ENCODE data around the gene CASP4. TPM values are rescaled to one million over a fixed set of nuclear protein-coding genes. Genes with fewer than 3 reads are reported as not detected.

CASP4 gene
- total RNA-seq, 1 experiment from 2014 or later, result 21.1 TPM

DNA sequence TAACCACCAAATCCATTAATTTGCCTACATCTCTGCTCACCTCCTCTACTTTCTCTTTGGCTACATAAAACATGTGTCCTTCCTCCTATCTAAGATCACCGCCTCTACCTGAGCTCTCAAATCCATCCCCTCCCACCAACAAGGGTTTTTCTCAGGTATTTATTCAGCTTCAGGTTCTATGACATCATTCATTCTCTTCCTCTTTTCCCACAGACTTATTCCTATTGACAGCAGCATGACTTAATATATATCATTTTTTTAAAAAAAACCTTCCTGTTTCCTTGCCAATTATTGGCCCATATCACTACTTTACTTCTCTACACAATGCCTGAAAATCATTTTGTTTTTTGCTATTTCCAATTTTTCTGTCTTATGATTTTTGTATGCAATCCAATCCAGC, 74.5 kb downstream of the CASP4 start:
- BruUV-seq (replicated peaks), result no TSS peak
- CTCF ChIA-PET, result no interaction called here

More for the DNA sequence above, 74.5 kb downstream of the CASP4 start:
- DNase-seq (ENCODE audit: low read depth, low spot score), result no peak
- Histone ChIP-seq H3K4me2 (ENCODE audit: low read length) (no peak overlapping the region), H2AFZ (ENCODE audit: low read depth, low read length, poor library complexity, severe bottlenecking) (no peak overlapping the region), H3K9me2 (ENCODE audit: insufficient read depth) (no peaks in the 10 kb centered on the region), H4K20me1 (ENCODE audit: insufficient read depth) (no peaks in the 10 kb centered on the region), H3K4me1 (ENCODE audit: control insufficient read depth in 1 of 2, insufficient read depth in 2 of 2, low read length in 2 of 2) (no peaks in the 10 kb centered on the region), H3K27ac (ENCODE audit: low read depth, low read length) (no peak overlapping the region), H3K9ac (ENCODE audit: low read length) (no peak overlapping the region), H3K27me3 (ENCODE audit: insufficient read depth, low read length) (no peaks in the 10 kb centered on the region), H3K36me3 (ENCODE audit: control insufficient read depth in 1 of 2, insufficient read depth in 2 of 2, low read length in 2 of 2) (no peaks in the 10 kb centered on the region), H3K79me2 (ENCODE audit: insufficient read depth, low read length) (no peaks in the 10 kb centered on the region), H3K9me3 (ENCODE audit: control insufficient read depth in 1 of 2, insufficient read depth in 1 of 2, low read depth in 1 of 2, low read length in 2 of 2) (no peaks in the 10 kb centered on the region), H3K4me3 (replicated peaks in 1 of 2; ENCODE audit: low read depth in 1 of 2, low read length in 2 of 2) (no peak overlapping the region)
- no peak for ATAC-seq
- TF ChIP-seq SRF (IDR thresholded peaks at IDR 0.05; ENCODE audit: low read depth) (no peak), CBX3 (IDR thresholded peaks at IDR 0.05; ENCODE audit: low read depth) (no peak), POLR2A (IDR thresholded peaks at IDR 0.05; ENCODE audit: borderline replicate concordance, extremely low read depth, insufficient read depth, insufficient read length) (no peak), YY1 (IDR thresholded peaks at IDR 0.05; ENCODE audit: extremely low read depth, insufficient replicate concordance, low read depth, low read length) (no peak), ELF1 (IDR thresholded peaks at IDR 0.05; ENCODE audit: borderline replicate concordance, low read depth) (no peak)
- ChIA-PET POLR2A (no interaction called here), RAD21 (ENCODE audit: low non-redundant PET in 1 of 2, low total read pairs in 2 of 2, uncharacterized antibody in 2 of 2, unreplicated experiment in 2 of 2) (no interaction called here)
- intact Hi-C loops (cut with micrococcal nuclease), result no loop called here

Other genes starting within 250 kb of the CASP4 start
- gene CASP12, start 70.1 kb downstream of the CASP4 start, total RNA-seq (2021; ENCODE audit: unreplicated experiment), result not detected
- not detected for gene CASP5, start 54.6 kb upstream of the CASP4 start, total RNA-seq (2021; ENCODE audit: unreplicated experiment)
- gene CASP1, start 66.6 kb upstream of the CASP4 start, total RNA-seq (2021; ENCODE audit: unreplicated experiment), result not detected
- not detected for gene CARD16, start 76.8 kb upstream of the CASP4 start, total RNA-seq (2021; ENCODE audit: unreplicated experiment)
- not detected for gene CARD18, start 171.2 kb upstream of the CASP4 start, total RNA-seq (2021; ENCODE audit: unreplicated experiment)